HCEC 1CT (cell line): ENCODE data around the gene GREB1L.
A peak's percentile ranks its signal among the peaks of the same experiment; 100 is the strongest.
"Not testable (repeated sequence)": the region's sequence is repeated elsewhere in the genome, so short reads cannot be mapped to it uniquely, and the experiment has no call there.

Experiments used
- DNase-seq: peaks from one replicate; pipeline ENCODE4 v3.0.0-alpha.2; 2017

GREB1L gene

DNA sequence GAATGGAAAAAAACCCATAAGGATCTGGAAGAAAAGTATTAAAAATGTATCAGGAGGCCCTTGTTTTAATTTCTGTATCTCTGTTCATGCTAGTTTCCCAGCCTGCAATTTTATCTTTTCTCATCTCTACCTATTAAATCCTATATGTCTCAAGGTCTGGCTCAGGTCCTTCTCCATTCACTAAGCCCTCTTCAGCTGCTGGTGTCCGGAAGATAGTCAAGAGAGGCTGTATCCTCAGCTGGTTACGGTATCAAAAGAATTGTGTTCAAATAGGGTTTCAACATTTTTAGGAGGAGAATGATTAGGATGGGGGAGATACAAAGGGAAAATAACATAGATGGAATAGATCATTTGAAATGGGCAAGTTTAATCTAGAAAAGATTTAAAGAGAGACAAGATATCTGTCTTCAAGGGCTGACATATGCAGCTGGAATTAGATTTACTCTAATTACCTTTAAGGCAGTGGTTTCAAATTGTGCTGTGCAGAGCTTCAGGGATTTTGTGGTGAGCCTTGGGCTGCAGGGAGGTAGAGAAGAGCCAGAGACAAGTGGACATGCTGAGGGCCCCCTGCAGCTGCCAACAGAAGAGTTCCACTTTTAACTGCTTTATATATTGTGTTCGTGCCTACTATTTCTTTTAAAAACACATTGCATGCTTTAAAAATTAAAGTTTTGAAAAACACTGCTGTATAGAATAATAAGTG, 24.1 kb downstream of the GREB1L start:
- DNase-seq, result no peak

DNA sequence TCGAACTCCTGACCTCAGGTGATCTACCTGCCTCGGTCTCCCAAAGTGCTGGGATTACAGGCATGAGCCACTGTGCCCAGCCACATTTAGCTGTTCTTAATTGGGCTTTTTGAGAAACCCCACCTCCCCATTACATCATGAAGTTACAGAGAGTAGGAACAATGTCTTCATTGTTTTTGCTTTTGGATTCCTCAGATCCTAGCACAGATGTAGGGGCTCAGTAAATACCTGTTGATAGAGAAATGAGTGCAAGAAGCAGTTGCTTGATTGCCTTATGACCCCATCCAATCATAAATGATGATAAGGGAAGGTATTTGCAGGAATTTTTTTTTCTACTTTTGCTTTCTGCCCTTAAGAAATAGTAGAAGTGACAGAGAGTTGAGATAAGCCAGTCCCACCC, 25.4 kb downstream of the GREB1L start:
- no peak for DNase-seq

DNA sequence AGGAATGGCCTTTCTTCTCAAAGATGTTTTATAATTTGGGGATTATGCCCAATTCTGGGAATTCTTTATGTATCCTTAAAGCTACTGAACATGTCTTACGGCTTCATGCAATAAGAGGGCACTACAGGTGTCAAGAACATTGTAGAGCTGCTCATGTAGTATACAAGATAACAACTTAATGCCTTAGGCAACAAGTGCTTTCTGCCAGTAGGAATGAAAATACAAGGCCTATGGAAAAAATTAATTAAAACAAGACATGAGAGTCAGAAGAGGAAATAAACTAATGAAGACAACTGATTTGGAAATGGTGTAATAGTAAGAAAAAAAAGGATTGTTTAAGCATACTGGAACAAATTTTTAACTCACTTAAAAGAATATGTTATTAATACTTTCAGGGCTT, 27.3 kb downstream of the GREB1L start:
- no peak for DNase-seq

DNA sequence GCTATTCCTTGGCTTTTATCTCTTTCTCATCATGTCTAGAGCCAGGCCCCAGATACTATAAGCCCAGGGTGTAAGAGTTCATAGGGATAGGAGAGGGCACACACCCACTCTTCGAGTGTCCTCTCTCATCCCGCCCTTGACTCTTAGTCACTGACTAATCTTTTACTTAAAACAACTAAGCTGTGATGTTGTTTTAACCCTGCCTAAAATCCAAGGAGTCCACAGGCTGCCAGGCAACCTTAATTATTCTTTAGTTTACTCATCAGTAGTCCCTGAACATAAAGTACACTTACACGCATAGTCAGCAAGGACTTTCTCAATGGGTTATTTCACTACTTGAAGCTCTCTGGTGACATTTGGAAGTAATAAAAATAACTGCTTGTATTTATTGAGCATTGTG, 28.4 kb downstream of the GREB1L start:
- DNase-seq, result peak; percentile 30

DNA sequence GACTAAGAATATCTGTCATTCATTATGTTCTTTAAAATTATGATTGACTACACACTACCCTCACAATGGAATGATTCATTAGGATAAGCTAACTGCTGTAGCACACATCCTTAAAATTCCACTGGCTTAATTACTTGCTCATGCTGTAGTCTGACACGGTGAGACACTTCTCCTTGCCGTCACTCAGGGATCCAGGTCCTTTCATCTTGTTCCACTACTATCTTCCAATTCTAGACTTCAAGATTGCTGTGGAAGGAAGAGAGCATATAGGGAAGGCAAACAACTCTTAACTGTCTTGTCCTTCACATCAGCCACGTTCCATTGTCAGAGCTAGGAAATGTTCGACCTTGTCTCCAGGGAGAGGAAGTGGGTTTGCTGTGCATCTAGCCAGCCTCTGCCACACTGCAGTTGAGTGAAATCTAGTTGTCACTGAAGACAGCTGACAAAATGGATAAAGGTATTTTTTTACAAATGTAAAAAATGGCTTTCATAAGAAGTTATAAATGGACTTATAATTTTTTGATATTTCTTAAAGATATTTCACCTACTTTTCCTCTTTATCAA, 30.1 kb downstream of the GREB1L start:
- no peak for DNase-seq

DNA sequence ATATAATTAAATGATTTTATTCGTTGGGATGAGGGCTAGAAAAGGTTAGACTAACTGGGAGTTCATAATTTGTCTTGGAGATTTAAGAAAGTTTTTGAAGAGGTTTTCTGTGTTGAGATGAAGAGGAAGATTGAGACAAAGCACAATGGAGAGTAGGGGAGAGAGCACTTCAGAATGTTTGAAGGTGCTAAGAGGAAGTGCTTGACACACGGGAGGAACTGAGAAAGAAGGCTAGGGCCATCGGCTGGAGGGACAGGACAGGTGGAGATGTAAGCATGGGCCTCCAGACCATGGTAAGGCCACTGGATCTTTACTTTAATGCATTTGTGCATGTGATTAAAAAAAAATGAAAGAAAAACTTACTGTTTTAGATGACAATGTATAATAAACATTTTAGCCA, 31.5 kb downstream of the GREB1L start:
- DNase-seq, result no peak

DNA sequence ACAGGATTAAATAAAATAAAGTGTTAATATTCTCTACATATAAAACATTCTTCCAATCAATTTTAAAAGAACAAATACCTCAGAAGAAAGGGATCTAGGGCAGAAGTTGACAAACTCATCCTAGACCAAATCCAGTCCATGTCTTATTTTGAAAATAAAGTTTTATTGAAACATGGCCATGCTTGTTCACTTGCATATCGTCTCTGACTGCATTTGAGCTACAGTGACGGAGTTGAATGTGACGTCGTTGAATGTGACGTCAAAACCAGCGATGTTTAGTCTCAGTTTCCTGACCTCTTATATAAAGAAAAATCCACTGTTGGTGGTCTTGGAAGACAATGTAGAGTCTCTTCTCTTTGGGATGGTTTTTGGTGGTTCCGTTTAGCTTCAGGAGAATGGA, 33.6 kb downstream of the GREB1L start:
- no peak for DNase-seq

DNA sequence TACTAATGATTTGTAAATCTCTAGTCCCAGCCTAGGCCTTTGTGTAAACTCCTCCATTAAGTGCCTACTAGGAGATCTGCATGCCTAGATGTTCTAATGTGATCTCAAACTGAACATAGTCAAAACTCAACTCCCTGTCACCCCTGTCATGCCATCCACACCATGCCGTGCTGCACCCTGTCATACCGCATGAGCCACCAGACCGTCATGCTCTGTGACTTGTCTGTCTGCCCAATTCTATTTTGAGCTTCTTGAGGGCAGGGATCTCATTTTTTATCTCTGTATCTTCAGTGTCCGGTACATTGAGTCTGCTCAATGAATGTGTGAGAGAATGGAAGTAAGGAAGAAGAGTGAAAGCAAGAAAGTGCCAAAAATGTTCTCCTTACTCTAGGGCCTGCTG, 35.5 kb downstream of the GREB1L start:
- DNase-seq, result no peak

DNA sequence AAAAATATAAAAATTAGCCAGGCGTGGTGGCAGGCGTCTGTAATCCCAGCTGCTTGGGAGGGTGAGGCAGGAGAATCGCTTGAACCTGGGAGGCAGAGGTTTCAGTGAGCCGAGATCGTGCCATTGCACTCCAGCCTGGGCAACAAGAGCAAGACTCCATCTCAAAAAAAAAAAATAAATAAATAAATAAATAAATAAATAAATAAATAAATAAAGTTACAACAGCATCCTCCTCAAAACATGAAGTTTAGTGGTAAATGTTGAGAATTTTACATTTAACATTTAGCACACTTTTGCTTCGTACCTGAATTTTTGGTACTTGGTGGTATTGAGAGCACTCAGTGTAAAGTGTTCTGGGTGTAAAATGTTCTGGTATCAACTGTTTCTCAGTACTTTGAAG, 36.2 kb downstream of the GREB1L start:
- not testable (repeated sequence) for DNase-seq

DNA sequence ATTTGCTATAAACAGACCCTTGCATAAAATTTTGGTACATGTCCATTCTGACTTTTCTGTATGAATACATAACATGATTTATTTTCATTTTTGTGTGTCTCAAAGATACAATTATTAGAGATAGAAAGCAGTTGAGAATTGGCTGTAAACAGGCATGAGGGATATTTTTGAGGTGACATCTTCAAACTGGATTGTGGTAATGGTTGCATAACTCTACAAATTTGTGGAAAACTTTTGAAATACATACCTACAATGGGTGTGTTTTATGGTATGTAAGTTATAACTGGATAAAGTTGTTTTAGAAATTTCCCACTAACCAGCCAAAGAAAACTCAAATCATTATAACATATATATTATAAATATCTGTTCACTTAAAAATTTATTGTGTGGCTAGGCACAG, 39.6 kb downstream of the GREB1L start:
- DNase-seq, result no peak

DNA sequence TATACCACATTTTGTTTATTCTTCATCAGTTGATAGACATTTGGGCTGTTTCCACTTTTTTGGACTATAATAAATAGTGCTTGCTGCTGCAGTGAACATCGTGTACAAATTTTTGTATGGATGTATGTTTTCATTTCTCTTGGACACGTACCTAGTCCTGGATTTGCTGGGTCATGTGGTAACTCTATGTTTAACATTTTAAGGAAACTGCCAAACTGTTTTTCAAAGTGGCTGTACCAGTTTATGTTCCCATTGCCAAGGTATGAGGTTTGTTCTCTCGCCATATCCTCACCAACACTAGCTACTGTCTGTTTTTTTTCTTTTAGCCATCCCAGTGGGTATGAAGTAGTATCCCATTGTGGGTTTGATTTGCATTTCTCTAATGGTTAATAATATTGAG, 42.5 kb downstream of the GREB1L start:
- DNase-seq, result no peak

DNA sequence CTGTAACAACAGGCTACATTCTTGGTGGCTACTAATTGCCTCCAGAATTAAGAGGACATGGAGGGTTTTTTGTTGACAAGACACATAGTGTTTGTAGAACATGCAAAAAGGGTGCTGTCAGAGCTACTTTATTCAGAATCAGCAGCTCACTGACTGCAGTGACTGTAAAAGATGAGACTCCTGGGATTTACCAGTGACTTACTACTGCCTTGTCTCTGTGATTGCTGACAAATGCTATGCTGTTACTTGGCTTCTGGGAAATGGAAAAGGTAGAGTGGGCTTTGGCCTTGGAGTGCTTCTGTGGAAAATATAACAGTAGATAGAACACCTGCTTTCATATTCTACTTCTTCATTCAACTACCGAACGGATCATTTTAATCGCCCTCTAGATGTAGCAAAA, 47.8 kb downstream of the GREB1L start:
- DNase-seq, result no peak

DNA sequence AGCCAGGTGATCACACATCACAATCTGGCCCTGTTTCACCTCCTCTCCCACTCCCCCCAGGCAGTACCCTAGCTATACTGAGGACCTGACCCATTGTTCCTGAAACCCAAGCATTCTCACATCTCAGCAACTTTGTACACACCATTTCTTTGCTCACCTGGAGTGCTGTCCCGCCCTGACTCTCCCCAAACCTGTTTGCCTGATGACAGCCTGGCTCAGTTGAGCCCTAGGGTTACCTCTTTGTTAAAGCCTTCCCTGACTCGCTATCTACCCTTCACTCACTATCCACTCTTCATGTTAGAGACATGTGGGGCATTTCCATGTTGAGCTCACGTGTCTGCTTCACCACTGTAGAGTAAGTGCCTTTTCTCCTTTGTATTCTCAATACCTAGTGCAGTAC, 49.1 kb downstream of the GREB1L start:
- DNase-seq, result no peak

DNA sequence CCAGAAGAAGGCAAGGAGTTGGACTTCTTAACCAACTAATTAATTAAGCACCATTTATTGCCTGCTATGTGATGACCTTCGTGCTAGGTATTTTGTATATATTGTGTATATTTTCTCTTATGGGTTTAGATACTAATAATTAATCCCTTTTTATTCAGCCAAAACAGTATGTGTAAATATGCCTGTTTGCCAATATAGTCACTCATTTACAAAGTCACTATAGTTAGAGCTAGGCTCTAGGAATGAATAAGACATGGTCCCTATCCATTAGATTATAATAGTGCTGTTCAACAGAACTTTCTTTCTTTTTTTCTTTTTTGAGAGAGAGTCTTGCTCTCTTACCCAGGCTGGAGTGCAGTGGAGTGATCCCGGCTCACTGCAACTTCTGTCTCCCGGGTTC, 51.4 kb downstream of the GREB1L start:
- DNase-seq, result no peak

DNA sequence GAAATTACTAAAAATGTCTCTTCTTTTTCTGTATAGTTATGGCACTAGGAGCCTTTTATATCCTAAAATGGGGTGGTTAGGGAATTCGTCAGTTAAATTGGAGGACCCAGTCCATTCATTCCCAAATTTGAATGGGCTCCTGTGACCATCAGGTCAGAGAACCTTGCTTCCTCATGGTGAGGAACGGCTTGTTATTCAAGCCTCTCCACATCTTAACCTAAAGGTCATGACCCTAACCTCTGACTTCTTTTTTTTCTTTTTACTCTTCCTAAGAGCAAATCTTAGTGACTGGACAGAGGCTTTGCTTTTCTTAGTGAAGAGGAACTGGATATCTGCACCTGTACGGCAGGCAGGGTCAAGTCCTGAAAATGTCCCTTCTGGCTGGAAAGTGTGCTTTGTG, 53.1 kb downstream of the GREB1L start:
- no peak for DNase-seq

DNA sequence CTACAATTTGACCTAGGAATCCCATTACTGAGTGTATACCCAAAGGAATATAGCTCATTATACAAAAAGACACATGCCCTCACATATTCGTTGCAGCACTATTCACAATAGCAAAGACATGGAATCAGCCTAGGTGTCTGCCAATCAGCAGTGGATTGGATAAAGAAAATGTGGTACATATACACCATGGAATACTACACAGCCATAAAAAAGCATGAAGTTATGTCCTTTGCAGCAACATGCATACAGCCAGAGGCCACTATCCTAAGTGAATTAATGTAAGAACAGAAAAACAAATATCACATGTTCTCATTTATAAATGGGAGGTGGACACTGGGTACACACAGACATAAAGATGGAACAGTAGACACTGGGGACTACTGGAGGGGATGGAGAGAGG, 54.0 kb downstream of the GREB1L start:
- DNase-seq, result no peak

DNA sequence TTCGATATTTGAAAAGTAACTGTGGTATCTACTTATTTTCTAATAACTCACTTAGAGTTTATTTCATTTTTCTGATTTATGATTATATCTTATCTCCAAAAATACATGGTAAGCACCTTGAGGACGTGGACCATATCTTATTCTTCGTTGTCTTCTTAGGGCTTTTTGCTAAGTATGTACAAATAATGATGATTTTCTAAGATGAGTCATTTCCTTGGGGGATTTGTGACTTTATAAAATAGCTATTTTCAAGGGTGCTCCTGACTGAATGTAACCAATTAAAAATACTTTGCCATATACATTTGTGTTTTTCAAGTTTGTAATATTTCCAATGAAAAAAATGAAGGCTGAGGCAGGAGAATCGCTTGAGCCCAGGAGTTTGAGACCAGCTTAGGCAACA, 56.3 kb downstream of the GREB1L start:
- DNase-seq, result peak; percentile 43

DNA sequence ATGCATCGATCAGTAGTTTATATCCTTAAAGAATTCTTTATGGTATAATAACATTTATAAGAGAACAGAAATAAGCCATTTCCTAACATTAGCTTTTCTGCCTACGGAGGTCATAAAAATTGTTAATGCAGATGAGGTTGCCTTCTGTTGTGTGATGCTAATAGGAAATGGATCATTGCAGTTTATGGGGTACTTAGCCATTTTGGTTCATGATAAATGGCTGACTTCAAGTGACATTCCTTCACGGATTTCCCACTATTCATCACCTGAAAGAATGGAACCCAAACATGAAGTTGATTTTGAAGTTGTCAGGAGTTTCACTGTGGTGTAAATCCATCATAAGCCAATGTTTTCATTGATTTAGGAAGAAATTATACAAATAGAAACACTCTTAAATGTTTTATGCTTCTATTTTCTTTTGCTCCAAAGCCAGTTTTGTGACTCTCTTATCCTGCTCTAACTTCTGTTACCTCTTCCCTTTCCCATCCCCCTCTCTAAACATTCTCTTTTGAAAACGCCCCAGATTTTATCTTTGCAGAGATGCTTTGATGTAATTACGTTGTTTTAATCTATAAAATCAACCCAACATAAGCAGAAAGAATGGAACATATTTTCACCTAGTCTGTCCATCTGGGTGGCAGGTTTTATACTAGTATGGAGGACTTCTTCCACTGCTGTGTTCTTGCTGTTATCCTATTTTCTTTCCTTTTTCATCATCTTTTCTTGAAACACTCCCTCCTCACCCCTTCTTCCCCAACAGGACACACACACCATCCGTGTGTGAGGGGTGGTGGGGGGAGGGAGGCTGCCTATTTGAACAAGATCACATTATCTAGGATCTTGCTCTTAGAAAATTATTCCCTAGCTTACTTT, 58.2 kb downstream of the GREB1L start:
- no peak for DNase-seq

DNA sequence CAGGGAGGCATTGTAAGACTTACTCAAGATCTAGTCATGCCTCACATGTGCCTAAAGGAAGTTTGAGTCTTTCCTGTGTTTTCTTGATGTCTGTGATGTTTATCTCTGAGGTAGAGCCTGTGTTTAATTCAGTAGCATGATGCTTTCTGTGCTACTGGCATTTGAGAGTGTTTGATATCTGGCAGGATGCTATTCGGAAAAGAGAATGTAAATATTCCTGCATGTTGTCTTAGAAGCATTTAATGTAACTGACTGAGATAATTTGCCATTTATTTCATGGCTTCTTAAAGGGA, 58.8 kb downstream of the GREB1L start:
- DNase-seq, result peak; percentile 23

DNA sequence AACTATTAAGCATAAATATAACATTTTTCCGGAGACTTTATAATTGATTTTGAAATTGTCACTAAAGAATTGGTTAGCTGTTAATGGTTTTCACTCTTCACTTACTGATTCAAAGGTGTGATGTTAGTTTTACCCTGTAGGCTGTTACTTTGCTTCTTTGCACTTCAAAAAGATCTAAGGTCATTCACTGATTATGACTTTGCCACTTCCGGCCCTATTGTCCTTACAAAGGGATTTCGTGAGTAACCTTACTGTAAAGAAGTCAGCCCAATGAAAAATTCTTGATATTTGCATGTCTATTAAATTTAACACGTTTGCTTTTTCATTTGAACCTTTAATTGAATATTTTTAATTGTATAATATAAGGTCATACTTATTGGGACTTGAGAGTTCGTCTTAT, 61.4 kb downstream of the GREB1L start:
- DNase-seq, result no peak

DNA sequence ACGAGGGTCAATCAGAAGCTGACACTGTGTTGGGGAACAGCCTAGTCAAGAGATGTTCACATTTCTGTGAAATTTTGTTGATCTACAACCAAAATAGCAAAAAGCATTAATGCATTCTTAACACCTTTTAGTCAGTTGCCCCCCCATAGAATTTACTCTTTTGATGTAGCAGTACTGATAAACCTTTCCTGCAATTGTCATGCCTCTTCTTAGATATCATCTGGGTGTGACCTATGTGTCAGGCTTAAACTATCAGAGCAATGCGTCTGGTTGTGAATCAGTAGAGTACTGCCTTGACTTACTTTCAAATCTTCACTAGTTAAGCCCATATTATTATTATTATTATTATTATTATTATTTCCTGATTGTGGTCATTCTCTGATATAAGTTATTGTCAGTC, 61.9 kb downstream of the GREB1L start:
- DNase-seq, result peak; percentile 24

DNA sequence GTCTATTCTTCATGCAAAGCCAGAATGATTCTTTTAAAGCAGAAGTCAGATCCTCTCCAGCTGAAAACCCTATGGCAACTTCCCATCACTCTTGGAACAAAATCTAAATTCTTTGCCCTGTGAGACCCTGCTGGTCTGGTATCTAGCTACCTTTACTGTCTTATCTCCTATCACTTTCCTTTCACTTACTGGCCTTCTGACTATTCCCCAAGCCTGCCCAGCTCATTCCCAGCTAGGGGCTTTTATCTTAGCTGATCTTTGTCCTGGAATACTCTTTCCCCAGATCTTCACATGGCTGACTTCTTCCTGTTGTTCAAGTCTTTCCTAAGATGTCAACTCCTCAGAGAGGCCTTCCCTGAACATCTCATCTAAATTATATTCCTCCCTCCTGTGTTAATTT, 63.6 kb downstream of the GREB1L start:
- no peak for DNase-seq

DNA sequence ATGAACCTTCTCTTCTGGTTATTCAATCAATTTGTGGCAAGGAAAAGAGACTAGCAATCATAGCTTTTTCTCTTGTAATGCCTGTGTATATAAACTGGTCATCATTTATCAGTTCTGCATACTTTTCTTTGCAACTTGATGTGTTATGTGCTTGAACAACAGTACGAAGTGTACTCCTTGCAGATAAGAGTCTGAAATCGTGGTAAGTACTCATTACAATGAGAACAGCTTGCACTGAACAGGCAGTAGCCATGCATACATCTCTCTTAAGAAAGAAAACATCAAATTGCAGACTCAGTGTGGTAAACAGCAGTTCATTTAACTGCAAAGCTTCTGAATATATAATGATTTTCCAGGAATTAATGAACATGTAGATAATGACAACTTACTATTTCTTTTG, 64.3 kb downstream of the GREB1L start:
- DNase-seq, result no peak

DNA sequence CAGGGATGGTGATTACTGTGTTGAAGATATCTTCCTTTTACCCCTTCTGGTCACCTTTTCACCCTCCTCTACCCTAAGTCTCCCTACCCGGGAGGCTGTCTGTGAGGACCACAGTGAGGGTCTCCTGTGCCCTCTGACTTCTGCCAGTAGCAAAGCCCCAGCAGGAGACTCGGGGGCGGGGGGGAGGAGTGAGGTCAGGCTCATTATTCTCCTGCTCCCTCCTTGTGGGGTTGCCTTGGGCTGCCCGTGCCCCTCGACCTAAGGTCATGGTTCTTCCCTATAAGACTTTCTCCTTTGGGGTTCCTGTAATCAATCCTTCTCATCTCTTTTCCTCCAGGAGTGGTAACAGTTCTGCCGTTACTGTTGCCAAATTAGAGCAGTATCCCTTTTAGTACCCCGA, 65.5 kb downstream of the GREB1L start:
- no peak for DNase-seq

DNA sequence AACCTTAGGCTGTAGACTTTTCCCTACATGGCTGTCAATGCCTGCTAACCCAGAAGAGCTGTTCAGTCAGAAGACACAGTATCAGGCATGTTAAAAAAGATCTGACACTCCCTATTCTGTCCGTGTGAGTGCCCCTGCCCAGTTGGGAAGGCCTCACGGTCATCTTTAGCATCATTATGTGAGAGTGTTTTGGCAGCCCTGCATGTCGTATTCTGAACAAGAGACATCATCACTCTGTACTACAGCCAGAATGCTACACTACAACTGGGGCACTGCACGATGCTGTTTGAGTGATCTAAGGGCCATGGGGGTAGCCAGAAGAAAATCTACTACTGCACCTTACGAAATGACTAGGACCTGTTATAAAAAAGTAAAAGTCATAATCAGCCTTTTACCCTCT, 67.2 kb downstream of the GREB1L start:
- DNase-seq, result no peak
